HG03432 (cell line): Measurements from ENCODE around the gene EVA1C.
"Not testable (repeated sequence)": the region's sequence is repeated elsewhere in the genome, so short reads cannot be mapped to it uniquely, and the experiment has no call there.

Experiments
- ATAC-seq: cut with Tn5 transposase; IDR thresholded peaks from one replicate; pipeline ENCODE4 v1.9.1; 2021; ENCODE audit warnings: mild to moderate bottlenecking, moderate library complexity; ENCODE audit not compliant: unreplicated experiment

The EVA1C gene

DNA sequence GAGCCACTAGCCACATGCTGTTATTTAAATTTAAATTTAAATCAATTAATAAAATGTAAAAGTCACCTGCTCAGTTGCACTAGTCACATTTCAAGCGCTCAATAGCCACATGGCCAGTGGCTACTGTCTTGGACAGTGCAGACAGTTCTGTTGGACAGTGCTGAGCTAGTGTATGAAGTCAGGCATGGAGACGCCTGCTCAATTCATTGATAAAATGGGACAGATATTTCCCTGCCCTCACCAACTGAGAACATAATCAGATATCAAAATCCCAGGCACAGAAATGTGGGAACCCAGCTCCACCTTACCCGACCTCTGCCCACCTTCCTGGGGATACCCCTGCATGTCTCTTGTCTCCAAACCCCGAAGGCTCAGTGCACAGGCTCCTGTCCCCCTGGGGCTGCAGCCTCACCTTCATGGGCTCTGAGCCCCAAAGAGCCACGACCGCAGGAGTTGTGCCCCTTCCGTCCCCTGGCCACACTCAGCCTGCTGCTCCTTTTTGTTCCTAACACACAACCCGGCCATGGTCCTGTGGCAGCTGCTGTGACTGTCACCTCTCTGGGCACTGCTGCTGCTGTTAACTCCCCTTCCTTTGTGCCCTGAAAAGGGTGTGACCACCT lies 109.3 kb downstream of the EVA1C start:
- no peak for ATAC-seq

GRCh38 chr21:32523463-32523862 lies 111.0 kb downstream of the EVA1C start:
- ATAC-seq: no peak

DNA sequence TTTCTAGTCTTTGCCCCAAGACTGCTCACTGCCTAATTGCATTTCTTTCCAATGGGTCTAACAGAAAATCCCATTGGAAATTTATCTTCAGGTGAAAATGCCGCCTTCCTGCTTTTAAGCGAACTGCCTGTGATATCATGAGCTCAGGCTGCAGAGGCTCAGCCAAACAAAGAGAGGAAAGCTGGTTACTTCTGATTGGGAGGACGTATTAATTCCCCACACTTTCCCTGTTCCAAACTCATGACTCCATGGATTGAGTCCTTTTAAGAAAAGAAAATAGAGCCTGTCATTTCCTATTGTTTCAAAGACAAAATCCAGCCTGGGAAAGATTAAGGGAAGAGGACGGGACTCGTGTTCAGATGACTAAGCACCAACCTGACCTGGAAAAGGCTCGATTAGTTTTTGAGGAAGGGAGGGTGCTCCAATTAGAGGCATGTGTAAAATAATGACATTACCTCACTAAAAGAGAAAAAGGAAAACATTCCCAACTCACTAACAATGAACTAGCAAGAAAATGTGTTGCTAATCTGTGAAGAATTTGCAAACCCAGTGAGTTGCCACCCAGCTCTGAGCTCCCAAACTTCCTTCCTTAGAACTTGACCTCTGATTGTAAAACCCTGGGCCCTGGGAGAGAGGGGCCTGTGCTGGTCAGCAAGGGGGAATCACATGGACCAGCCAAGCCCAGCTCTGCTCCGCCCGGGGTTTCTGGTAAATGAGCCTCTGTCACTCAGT lies 111.6 kb downstream of the EVA1C start:
- ATAC-seq: no peak

DNA sequence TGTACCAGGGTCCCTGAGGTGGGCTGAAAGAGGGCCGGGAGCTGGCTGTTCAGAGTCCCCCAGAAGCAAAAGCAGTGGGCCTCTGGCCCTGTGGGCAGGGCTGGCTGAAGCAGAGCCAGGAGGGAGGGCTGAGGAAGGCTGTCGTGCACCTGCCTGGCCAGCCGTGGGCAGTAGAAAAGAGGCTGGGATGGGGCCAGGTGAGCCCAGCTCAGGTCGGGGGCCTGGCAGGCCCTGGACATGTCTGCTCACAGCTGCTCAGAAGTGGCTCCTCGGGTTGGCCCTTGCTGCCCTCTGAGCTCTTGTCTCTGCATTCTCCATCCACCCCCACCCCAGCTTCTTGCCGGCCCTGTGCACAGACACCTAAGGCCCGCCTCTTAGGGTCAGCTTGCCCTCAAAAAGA lies 112.8 kb downstream of the EVA1C start:
- ATAC-seq: no peak

GRCh38 chr21:32529679-32530078 lies 117.2 kb downstream of the EVA1C start:
- ATAC-seq: no peak

DNA sequence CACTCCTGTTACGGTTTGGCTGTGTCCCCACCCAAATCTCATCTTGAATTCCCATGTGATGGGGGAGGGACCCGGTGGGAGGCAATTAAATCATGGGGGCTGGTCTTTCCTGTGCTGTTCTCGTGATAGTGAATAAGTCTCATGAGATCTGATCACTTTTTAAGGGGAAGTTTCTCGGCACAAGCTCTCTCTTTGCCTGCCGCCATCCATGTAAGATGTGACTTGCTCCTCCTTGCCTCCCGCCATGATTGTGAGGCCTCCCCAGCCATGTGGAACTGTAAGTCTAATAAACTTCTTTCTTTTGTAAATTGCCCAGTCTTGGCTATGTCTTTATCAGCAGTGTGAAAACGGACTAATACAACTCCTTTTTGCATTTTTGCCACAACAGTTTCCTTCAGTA lies 118.3 kb downstream of the EVA1C start:
- not testable (repeated sequence) for ATAC-seq

GRCh38 chr21:32531561-32531960 lies 119.1 kb downstream of the EVA1C start:
- not testable (repeated sequence) for ATAC-seq

DNA sequence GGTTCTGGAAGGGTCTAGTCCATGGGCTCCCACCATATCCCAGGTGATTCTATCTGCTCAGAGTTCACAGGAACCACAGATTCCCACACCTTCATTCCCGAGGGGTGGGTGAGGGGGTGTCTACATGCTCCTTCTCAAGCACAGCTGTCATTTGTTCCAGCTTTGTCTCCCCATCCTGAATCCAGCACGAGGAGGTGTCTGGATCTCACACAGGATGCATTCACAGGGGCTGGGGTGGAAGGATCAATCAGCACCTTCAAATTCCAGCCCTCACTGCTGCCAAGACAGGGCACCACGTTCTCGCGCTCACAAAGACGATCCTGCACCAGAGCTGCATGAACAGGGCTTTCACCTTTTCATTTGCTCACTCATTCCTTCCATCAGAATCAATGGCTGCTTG lies 120.1 kb downstream of the EVA1C start:
- ATAC-seq: no peak

- no peak for ATAC-seq
Measured at GRCh38 chr21:32533053-32533452, 120.5 kb downstream of the EVA1C start.

DNA sequence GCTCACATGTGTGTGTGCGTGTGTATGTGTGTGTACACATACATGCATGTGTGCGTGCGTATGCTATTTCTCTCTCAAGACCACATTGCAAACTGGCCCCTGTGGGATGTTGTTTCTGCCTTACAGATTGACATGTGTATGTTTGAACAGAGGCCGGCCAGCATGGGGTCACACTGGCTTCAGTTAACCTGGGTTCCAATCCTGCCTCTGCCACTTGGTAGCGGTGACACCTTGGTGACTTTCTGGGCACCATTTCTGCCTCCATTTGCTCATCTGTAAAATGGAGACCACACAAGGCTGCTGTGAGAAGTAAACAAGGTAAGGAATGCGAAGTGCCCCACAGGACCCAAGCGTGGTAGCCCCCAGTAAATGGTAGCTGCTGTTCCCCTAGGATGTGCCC lies 121.1 kb downstream of the EVA1C start:
- ATAC-seq: no peak

GRCh38 chr21:32534113-32534512 lies 121.6 kb downstream of the EVA1C start:
- no peak for ATAC-seq

DNA sequence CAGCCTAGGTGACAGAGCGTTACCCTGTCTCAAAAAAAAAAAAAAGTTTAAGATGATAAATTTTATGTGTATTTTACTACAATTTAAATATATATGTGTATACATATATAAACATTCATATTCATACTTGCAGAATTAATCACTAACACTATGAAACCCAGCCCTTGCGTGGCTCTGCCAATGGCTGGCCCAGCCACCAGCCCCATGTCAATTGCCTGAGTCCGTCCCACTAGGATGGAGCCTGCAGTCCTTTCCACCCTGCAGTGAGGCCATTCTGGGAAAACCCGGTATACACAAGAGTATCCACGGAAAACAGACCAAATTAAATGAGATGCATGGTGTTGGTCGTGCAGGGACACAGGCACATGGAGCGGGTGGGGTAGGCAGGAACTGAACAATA lies 123.1 kb downstream of the EVA1C start:
- no peak for ATAC-seq

GRCh38 chr21:32537569-32537881 lies 125.0 kb downstream of the EVA1C start:
- ATAC-seq: no peak

GRCh38 chr21:32538147-32538792 lies 125.8 kb downstream of the EVA1C start:
- no peak for ATAC-seq

DNA sequence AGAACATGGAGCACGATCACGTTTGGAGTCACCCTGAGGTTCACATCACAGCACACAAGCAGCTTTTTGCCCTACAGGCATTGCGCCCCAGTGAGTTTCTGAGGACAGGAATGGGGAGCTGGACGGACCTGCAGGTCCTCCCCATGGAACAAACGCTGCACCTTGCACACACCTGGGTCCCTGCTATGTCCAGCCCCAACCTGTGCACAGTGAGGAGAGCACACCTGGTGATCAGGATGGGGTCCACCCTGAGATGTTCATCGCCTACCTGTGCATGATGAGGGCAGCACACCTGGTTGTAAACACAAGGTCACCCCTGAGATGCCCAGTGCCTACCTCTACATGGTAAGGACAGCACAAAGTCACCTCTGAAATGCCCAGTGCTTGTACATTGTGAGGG lies 126.9 kb downstream of the EVA1C start:
- no peak for ATAC-seq

DNA sequence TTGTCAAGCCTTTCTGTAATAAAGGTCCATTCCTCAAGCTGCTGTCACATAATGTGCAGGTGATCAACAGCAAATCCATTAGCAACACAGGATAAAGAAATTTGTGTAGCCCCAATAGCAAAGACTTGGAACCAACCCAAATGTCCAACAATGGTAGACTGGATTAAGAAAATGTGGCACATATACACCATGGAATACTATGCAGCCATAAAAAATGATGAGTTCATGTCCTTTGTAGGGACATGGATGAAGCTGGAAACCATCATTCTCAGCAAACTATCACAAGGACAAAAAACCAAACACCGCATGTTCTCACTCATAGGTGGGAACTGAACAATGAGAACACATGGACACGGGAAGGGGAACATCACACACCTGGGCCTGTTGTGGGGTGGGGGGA lies 130.6 kb downstream of the EVA1C start:
- ATAC-seq: not testable (repeated sequence)

- no peak for ATAC-seq
Measured at GRCh38 chr21:32543975-32544374, 131.5 kb downstream of the EVA1C start.

DNA sequence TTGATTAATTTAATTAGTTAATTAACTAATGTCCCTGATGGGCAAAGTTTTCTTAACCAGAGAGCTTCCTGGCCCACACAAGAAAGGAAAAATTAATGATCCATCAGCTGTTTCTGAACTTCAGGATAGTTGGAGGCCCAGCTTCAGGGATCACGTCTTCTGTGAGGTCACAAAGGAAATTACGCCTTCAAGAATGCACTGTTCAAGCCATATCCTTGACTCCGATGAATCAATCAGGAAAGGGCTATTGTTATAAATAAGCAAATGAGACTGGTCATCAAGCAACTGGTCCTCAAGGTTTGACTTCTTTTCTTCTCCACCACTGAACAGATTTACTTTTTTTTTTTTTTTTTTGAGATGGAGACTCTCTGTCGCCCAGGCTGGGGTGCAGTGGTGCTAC lies 132.2 kb downstream of the EVA1C start:
- ATAC-seq: no peak

- ATAC-seq: no peak
Measured at GRCh38 chr21:32545948-32546441, 133.5 kb downstream of the EVA1C start.

DNA sequence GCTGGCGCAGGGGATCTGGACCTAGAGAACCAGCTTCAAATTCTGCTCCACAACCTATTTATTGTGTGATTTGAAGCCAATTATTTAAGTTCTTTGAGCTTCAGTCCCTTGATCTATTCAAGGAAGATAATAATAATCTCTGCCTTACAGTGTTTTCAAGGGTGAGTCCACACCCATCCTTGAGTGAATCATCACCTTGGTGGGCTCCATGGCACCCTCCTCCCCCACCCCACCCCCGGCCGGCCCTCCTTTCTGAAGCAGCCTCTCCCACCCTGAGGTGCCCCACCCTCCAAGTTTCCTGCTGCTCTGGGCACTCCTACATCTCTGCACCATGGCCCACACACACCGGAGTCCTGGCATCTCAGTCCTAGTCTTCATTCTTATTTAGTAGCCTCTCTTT lies 134.5 kb downstream of the EVA1C start:
- ATAC-seq: no peak

- ATAC-seq: no peak
Measured at GRCh38 chr21:32548978-32549377, 136.5 kb downstream of the EVA1C start.

DNA sequence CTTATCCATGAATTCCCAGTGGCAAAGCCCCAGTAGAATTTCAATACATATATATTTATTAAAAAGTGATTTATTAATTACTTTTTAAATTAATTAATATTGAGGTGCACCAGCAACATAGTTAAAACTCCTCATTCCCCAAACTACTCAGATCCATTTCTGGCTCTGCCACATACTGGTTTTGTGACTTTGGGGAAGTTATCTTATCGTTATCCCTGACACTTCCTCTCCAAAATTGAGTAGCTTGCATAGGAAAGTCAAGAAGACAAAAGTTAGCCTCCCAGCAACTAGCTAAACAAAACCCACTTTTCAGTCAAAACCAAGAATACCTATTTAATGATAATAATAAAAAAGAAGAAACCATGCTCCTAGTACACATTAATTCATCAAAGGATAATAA lies 136.9 kb downstream of the EVA1C start:
- no peak for ATAC-seq
